GM18951 (cell line): ENCODE measurements around the gene PPP2R3B.
"Not testable (repeated sequence)": the region's sequence is repeated elsewhere in the genome, so short reads cannot be mapped to it uniquely, and the experiment has no call there.

Experiments used
- POLR2A ChIP-seq: IDR thresholded peaks from 4 replicates; pipeline ENCODE4 v1.6.1; 2011; ENCODE audit warnings: mild to moderate bottlenecking; ENCODE audit not compliant: insufficient read length, insufficient read depth; ENCODE audit errors: extremely low read depth
- in situ Hi-C: fragments of 300-500 bp; cut with MboI; formaldehyde crosslinking; loops from one replicate; pipeline ENCODE4 v1.12.0; 2022; ENCODE audit warnings: low sequenced_read_pairs, mixed read lengths, inconsistent platforms; ENCODE audit not compliant: unreplicated experiment

The PPP2R3B gene, protein sequence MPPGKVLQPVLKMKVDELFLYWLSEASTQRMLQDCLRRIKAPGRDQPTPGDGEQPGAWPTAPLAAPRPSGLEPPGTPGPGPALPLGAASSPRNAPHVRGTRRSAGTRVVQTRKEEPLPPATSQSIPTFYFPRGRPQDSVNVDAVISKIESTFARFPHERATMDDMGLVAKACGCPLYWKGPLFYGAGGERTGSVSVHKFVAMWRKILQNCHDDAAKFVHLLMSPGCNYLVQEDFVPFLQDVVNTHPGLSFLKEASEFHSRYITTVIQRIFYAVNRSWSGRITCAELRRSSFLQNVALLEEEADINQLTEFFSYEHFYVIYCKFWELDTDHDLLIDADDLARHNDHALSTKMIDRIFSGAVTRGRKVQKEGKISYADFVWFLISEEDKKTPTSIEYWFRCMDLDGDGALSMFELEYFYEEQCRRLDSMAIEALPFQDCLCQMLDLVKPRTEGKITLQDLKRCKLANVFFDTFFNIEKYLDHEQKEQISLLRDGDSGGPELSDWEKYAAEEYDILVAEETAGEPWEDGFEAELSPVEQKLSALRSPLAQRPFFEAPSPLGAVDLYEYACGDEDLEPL

DNA sequence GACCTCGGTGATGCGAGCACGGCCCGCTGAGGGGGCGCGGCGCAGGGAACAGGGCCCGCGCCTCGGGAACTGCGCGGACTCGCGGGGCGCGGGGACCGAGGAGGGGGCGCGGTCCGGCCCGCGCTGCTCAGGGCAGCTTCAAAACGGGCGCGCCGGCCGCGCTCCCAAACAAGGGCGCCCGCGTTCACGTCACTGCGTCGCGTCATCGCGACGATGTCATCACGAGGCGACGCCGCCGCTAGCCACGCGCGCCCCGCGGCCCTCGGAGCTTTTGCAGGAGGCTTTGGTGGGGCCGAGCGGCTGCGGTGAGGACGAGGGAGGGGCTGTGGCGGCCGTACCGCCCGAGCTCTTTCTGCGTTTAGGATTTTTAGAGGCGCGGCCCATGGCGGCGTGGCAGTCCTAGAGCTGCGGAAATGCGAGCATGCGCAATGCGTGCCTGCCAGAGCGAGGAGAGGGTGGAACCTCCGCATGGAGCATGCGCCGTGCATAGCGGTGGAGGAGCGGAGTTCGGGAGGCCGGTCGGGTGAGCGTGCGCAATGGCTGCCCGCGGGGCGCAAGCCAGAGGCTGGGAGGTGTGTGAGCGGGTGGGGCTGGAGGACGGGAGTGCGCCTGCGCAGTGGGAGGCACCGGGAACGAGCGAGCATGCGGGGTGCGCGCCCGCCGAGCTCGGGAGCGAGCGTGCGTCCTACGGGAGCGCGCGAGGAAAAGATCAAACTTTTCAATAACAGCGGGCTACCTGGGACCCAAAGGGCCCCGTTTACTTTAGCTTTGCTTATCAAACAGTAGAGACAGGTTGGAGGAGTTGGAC lies at the start of gene PPP2R3B:
Gene PPP2R3B, minus strand, starts transcription at position 140 of the 808 bp plus-strand sequence. CDS start 216 bp downstream, outside the sequence.
- TF ChIP-seq POLR2A, result peak; percentile 87
- in situ Hi-C loops, result no loop called here

DNA sequence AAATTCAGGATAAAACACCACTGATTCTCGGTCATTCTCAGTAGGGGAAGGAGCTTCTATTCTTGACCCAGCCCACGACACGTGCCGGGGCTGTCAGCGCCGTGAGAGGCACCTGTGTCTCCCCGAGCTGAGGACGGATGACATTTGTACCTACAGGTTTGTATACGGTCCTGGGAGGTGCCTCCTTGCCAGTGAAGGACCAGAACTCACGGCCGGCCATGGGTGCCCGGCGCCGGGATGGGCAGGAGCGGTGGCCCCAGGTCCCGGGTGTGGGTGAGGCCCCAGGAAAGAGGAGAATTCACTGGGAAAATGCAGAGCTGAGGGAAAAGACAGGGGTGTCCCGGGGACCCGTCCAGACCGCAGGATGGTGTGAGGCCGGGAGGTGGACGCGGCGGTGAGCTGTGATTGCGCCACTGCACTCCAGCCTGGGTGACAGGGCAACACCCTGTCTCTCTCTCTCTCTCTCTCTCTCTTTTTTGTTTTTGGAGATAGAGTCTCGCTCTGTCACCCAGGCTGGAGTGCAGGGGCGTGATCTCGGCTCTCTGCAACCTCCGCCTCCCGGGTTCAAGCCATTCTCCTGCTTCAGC lies 48.9 kb upstream of the PPP2R3B start:
- TF ChIP-seq POLR2A, result no peak
- in situ Hi-C loops, result no loop called here

DNA sequence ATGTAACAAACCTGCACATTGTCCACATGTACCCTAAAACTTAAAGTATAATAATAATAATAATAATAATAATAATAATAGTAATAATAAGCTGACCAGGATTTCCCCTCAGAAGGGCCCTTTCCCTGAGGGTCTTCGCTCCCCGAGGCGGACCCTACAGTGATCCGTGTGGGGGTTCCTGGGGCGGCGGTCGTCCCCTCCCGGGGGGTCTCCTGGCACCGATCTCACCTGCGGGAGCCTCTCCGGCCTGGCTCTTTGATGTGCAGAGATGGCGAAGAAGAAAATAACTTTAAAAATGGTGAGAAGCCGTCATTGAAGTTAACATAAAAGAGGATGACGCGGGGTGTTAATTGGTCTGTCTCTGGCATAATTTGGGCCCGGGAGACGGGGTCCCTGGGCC lies 48.2 kb upstream of the PPP2R3B start:
- TF ChIP-seq POLR2A, result no peak

DNA sequence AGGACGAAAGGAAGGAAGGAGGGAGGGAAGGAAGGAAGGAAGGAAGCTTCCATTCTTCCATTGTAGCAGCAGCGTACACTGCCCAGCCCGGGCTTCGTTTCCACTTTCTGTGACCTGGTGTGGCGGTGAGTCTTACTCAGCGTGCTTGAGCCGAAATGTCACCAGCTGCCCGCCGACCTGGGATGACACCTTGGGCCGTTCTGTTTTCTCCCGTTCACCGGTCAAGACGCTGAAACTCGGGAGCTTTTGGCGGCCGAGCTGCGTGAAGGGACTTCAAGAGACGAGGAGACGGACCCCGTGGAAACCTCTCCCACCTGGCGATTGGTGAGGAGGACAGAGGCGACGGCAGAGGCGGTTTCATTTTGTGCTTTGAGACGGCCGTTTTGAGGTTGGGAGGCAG lies 47.1 kb upstream of the PPP2R3B start:
- in situ Hi-C loops, result no loop called here
- TF ChIP-seq POLR2A, result no peak

More for the DNA sequence above, 48.2 kb upstream of the PPP2R3B start:
- in situ Hi-C loops, result no loop called here

DNA sequence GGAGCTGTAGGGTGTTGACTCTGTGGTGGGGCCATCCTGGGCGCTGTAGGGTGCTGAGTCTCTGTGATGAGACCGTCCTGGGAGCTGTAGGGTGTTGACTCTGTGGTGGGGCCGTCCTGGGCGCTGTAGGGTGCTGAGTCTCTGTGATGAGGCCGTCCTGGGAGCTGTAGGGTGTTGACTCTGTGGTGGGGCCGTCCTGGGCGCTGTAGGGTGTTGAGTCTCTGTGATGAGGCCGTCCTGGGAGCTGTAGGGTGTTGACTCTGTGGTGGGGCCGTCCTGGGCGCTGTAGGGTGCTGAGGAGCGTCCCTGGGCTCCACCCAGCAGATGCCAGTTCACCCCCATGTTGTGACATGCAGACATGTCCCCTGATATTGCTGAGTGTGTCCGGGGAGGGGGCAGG lies 46.0 kb upstream of the PPP2R3B start:
- in situ Hi-C loops, result not testable (repeated sequence)

DNA sequence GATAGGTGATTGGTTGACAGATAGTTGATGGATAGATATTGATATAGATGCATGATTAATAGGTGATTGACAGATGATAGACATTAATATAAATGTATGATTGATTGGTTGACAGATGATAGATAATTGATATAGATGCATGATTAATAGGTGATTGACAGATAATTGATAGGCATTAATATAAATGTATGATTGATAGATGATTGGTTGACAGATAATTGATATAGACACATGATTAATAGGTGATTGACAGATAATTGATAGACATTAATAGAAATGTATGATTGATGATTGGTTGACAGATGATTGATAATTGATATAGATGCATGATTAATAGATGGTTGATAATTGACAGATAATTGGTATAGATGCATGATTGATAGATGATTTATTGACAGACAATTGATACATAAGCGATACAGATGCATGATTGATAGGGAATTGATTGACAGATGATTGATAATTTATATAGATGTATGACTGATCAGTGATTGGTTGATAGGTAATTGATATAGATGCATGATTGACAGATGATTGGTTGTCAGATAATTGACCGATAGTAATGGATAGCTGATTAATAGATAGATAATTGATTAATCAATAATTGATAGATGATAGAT lies 44.9 kb upstream of the PPP2R3B start:
- no peak for TF ChIP-seq POLR2A
- in situ Hi-C loops, result no loop called here

DNA sequence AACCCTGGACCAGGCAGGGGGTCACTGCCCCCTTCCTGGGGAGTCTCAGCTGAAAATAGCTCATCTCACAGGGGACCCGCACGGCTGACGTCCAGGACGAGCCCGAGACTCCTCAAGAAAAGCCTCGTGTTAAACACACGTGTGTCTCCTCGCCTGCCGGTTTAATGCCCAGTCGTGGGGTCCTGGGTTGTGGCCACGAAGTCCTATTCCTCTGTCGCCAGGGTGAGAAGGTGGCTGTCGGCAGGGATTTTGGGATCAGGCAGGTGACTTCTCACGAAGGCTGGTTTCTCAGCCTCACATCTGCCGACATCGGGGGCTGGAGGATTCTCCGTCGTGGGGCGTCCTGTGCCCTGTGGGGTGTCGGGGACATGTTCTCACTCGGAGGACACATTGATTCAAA lies 44.3 kb upstream of the PPP2R3B start:
- in situ Hi-C loops, result no loop called here
- no peak for TF ChIP-seq POLR2A

DNA sequence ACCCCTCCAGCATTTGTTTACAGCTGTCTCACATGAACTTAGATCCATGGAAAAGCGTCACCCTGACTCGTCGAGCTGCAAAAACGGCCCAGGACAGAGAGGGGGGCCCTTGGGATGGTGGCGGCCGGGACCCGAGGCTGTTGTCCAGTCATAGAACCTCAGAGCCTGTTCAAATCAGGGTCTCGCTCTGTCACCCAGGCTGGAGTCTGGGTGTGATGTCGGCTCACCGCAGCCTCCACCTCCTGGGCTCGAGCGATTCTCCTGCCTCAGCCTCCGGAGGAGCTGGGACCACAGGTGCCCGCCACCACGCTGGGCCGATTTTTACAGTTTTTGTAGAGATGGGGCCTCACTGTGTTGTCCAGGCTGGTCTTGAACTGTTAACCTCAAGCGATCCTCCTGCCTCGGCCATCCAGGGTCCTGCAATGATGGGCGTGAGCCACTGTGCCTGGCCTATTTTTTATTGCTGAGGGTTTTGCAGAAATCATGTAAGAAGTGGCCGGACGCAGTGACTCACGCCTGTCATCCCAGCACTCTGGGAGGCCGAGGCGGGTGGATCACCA lies 42.6 kb upstream of the PPP2R3B start:
- no peak for TF ChIP-seq POLR2A
- in situ Hi-C loops, result no loop called here

DNA sequence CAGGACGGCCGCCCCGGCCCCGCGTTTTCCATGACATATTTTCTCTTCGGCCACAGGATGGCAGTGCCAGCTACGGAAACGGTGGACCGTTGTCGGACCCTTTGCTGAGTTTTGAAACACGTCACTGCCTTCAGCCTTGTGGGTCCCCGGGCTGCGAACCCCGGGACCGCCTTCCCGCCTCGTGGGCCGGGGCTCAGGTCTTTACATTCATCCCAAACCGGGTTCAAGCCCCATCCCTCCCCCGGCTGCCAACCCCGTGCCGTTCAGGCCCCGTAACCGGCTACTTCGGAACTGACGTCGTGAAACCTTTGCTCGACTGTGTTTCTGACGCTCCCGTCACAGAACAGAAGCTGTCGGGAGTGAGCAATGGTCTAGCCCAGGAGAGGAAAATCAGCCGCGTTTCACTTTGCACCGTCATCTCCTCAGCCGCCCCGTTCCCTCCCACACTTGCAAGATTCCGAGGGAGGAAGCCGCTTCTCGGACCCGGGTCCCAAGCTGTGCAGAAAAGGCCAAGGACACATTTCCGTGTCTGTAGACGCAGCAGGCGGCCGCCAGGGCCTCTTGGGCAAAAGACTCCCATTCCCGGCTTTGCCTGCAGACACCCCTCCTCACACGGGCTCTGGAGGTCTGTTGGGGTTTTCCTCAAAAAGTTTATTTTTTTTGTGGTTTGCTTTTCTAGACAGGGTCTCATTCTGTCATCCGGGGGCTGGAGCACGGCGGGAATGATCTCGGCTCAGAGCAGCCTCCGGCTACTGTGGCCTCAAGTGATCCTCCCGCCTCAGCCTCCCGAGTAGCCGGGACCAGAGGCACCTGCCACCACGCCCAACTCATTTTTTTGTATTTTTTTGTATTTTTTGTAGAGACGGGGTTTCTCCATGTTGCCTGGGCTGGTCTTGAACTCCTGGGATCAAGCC lies 41.4 kb upstream of the PPP2R3B start:
- in situ Hi-C loops, result no loop called here
- no peak for TF ChIP-seq POLR2A

DNA sequence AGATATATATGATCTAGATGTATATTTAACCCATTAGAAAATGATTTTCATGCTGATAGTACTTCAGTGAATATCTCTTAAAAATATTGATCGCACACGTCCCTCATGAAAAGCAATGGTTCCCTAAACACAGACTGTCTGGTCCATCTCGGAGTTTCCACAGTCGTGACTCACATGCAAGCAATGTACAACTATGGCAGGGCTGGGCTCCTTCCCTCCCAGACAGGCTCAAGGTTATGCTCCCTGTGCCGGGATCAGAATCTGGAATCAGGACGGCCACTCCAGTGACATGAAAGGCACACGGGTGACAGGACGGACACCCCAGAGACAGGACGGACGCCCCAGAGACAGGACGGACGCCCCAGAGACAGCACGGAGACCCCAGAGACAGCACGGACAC lies 40.2 kb upstream of the PPP2R3B start:
- in situ Hi-C loops, result no loop called here
- TF ChIP-seq POLR2A, result no peak

DNA sequence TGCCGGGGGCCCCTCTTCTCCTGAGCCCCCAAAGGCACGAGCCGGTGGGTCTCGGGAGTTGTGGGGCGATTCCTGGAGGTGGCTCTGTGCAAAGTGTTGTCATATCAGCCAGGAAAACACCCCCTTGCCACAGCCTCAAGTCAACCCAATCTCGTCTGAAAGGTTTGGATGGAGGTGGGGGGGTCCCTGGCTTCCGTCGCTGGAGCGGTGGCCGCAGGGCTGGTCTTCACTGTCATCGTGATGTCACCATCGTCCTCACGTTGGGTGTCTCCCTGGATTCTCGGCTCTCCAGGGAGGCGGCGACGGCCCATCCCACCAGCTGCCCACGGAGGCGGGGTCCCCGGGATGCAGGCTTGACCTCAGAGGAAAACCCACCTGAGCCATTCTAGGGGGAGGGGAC lies 38.3 kb upstream of the PPP2R3B start:
- in situ Hi-C loops, result no loop called here
- TF ChIP-seq POLR2A, result no peak

DNA sequence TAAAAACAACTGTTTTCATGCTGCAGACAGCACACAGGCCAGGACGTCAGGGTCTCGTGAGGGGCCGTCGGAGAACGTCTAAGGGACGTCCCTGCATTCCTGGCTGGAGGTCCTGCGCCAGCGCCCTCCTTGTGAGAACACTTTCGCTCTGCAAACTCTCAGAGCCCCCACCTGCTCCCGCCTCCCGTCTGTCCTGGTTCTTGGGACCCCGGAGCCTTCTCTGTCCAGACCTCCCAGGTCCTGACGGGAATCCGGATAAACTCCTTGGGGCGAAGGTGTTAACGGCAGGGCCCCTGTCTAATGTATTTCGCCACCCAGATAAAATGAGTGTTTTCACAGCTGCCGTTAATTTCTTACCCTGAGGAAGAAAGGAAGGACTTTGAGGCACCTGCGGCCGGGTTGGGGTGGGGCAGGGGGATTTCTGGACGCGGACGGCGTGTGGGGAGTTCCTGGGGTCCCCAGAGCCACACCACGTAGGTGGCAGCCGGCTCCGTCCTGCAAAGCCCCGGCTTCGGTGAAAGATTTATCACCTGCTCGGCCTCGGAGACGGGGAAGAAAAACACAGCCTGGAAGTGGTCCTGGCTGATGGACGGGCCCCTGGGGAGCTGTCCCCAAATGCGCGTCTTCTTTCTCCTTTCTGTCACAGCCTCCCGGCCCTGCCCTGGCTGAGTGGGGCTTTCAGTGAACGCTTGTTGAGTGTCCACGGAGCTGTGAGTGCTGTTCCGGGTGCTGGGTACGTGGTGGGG lies 35.1 kb upstream of the PPP2R3B start:
- TF ChIP-seq POLR2A, result no peak
- in situ Hi-C loops, result no loop called here
